ENCODE data around the gene SETSIP. TPM values are rescaled to one million over a fixed set of nuclear protein-coding genes. Genes with fewer than 3 reads are reported as not detected.
"Not testable (repeated sequence)": the region's sequence is repeated elsewhere in the genome, so short reads cannot be mapped to it uniquely, and the experiment has no call there.

Gene SETSIP, protein sequence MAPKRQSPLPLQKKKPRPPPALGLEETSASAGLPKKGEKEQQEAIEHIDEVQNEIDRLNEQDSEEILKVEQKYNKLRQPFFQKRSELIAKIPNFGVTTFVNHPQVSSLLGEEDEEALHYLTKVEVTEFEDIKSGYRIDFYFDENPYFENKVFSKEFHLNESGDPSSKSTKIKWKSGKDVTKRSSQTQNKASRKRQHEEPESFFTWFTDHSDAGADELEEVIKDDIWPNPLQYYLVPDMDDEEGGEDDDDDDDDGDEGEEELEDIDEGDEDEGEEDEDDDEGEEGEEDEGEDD
- not detected for total RNA-seq
- long read RNA-seq = 0 reads

DNA sequence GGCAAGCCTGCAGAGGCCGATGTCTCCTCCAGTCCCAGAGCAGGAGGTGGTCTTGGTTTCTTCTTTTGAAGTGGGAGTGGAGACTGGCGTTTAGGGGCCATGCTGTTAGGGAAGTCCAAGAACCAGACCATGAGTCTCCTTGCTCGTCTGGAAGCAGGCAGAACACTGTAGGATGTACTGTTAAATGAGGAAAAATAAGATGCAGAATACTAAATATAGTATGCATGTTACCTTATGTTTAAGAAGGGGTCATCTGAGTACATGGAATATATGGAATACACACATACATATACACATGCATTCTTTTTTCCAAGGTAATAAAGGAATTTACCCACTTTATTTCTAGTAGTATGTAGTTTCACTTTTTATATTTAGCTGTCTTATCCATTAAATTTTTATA lies at the start of gene SETSIP:
SETSIP (minus strand) TSS at position 101 of the 400 bp plus-strand sequence; CDS start at position 101, 0 bp downstream.
- intact Hi-C loops (cut with DNase I) = no loop called here
- ATAC-seq (no peak), DNase-seq (ENCODE audit: missing footprints) (no peak)

DNA sequence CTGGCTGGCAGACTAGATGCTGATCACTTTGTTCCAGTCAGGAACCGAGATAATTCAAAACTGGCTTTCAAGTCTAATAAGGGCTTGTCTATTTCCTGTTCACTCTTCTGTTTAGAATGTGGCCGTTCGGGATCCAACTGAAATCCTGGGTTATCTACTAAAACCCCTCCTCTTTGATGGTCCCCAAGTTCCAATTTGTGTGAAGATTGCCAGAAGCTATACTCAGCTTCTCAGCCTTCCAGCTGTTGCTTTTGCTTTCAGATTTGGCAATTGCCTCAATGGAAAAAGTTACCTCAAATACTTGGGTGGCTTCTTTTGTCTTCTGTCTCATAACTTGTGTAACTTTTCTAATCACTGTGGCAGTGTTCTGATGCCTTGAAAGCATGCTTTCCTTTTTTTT lies 48.7 kb upstream of the SETSIP start:
- ATAC-seq (no peak), DNase-seq (ENCODE audit: missing footprints) (no peak)
- intact Hi-C loops (cut with DNase I) = no loop called here

DNA sequence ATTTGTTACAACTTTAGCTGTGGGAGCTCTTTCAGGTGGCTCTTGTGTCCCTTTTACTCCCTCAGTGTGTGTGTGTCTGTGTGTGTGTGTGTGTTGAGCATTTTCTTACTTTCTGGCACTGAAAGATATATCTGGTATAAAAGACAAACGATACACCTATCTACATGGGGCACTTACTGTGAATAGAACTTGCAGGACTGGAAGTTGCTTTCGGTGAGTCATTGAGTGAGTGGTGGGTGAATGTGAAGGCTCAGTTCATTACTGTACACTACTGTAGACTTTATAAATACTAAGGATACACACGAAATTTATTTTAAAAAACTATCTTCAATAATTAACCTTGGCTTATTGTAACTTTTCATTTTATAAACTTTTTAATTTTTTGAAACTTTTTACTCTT lies 43.6 kb upstream of the SETSIP start:
- no peak for DNase-seq (ENCODE audit: missing footprints)
- intact Hi-C loops (cut with DNase I) = no loop called here
- no peak for ATAC-seq

DNA sequence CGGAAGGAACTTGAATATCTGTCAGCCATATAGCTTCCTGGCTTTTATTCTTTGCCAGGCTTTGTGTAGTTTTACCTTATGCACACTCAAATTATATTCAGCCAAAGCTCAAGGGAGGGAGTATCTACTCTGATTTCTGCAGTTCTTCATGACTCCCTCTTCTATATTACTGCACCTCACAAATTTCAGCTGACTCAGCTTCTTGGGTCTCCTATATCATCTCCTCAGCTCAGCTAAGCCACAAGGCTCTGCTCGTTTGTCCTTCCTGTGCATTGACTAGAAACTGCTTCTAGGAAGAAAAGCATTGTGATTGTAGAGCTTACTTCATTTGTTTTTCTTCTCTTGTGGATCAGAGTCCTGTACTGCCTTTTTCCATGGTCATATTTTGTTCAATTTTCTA lies 42.3 kb upstream of the SETSIP start:
- DNase-seq (ENCODE audit: missing footprints) (no peak), ATAC-seq (no peak)
- intact Hi-C loops (cut with DNase I) = no loop called here

DNA sequence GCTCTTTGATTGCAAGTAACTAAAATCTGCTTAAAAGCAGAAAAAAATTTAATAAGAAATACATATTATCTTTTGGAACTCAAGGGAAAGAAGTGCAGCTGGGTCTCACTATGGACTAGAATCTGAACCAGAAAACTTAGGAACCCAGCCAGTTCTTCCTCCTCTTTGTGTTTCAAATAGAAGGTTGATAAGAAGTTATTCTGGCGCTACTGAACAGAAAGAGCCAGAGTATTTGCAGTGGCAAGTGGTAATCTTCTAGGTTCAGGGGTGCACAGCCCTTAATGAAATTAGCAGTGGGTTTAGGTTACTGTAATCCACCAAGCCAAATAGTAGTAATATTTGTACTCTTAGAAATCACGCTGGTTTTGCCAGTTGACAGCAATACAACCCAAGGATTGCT lies 33.4 kb upstream of the SETSIP start:
- intact Hi-C loops (cut with DNase I) = no loop called here
- no peak for ATAC-seq
- DNase-seq (ENCODE audit: missing footprints) = no peak

DNA sequence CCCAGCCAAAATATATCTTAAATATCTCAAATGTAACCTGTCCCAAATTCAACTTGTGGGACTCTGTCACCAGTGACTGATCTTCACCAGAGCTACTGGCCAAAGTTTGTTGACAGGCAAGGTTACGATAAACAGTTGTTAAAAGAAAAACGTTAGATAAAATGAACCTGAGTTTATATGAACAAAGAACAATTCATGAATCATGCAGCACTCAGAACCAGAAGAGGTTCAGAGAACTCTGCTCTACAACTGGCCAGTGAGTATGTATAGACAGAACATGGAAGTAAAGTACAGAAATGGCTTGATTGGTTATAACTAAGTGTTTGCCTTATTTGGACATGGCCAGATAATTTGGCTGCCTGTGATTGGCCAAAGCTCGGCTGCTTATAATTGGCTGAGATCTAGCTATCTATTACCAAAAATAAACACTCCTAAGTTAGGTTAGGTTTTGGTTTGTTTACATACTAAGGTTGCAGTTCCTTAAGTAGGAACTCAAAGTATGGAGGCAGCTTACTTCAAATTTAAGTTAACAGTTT lies 30.4 kb upstream of the SETSIP start:
- intact Hi-C loops (cut with DNase I) = no loop called here
- ATAC-seq = no peak
- DNase-seq (ENCODE audit: missing footprints) = no peak

DNA sequence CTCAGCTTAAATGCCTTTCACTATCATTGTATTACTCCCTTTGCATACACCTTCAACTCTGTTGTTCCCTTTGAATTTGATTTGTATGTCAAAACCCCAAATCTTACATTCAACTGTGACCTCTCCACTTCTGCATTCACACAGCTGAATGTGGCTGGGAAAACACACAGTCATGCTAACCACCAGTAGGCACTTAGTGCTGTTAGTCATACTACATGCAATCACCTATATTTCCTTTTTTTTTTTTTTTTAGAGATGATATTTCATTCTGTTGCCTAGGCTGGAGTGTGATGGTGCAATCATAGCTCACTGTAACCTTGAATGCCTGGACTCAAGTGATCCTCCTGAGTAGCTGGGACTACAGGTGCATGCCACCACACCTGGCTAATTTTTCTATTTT lies 21.1 kb upstream of the SETSIP start:
- no peak for ATAC-seq
- no peak for DNase-seq (ENCODE audit: missing footprints)
- intact Hi-C loops (cut with DNase I) = no loop called here

DNA sequence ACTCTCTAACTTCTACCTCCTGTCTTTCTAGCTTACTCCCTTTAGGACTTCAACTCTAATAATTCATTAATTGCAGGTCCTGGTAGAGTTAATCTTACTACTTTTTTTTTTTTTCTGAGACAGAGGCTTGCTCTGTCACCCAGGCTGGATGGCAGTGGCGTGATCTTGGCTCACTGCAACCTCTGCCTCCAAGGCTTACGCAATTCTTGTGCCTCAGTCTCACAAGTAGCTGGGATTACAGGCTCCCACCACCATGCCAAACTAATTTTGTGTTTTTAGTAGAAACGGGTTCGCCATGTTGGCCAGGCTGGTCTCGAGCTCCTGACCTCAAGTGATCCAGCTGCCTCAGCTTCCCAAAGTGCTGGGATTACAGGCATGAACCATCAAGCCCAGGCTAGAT lies 20.7 kb upstream of the SETSIP start:
- ATAC-seq = no peak
- DNase-seq (ENCODE audit: missing footprints) = no peak
- intact Hi-C loops (cut with DNase I) = no loop called here

DNA sequence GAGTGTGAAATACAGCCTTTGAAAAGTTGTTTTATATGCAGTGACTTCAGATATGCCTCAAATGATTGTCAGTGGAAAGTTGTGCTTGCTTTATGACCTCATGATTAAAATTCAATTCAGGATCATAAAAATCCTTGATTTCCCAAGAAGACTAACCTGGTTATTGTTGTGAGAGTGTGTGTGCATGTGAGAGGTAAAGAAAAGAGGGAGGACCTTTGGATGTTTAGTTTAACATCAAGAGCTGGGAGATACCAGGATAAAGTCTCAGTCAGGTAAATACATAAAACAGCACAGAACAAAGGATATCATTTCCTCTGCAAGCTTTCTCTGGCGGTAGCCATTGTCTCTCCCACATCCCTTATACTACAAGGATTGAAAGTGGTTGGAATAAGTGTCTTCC lies 19.4 kb upstream of the SETSIP start:
- intact Hi-C loops (cut with DNase I) = no loop called here
- no peak for ATAC-seq
- DNase-seq (ENCODE audit: missing footprints) = no peak

DNA sequence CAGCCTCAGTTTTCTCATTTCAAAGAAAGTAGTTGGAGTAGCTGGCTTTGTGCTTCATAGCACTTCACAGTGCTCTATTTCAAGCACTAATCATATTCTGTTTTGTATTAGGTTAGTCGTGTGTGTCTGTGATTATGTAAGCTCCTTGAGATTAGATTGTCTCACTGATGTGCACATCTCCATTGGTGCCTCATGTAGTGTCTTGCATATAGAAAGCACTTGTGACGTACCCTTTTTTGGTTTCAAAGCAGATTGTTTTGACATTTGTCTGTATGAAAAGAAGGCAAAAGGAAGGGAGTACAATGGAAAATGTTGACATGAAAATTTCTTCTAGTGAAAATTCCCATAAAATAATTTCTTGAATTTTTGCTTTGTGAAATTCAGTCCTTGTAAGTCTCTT lies 18.9 kb upstream of the SETSIP start:
- intact Hi-C loops (cut with DNase I) = no loop called here
- DNase-seq (ENCODE audit: missing footprints) (no peak), ATAC-seq (no peak)

DNA sequence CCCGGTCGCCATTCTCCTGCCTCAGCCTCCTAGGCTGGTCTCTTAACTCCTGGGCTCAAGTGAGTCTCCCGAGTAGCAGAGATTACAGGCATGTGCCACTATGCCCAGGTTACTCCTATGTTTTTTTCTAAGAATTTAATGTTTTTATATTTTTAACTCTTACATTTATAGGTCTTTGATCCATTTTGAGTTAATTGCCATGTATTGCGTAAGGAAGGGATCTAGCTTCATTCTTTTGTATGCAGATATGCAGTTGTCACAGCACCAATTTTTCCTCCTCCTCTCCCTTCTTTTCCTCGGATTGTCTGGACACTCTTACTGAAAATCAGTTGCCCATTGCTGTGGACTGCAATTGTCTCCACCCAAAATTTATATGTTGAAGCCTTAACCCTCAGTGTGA lies 16.4 kb upstream of the SETSIP start:
- DNase-seq (ENCODE audit: missing footprints) (no peak), ATAC-seq (no peak)
- intact Hi-C loops (cut with DNase I) = no loop called here

DNA sequence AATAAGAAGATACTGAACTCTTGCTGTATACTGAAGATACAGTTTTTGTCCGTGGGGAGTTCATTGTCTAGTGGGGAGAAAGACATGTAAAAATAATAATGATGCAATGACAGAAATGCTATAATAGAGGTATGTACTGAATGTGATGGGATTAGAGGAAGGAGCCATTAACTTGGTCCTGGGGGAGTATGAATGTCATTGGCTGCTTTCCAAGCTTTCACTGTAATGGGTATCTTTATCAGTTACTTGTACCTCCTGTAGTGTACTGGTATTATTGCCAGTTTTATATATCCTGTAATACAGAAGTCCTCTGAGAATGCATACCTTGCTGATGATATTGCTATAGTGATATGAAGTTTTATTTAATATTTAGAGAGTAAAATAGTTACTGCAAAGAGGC lies 12.3 kb upstream of the SETSIP start:
- DNase-seq (ENCODE audit: missing footprints) = no peak
- ATAC-seq = no peak
- intact Hi-C loops (cut with DNase I) = no loop called here

DNA sequence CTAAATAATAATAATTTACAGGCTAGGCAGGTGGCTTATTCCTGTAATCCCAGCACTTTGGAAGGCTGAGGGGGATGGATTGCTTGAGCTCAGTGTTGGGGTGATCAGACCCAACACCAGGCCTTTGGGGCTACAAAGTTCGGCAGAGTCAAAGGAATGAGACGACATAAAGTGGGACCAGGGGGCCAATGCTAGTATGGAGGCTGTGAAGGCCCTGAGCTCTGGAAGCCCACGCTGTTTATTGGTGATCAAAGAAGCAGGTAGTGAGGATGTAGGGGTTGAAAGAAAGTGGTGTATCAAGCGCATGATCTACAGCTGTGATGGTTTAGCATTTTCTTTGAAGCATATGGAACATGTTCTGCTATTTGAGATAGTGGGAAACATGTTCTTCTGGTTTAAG lies 10.5 kb upstream of the SETSIP start:
- intact Hi-C loops (cut with DNase I) = no loop called here
- DNase-seq (ENCODE audit: missing footprints) = no peak
- ATAC-seq = no peak

DNA sequence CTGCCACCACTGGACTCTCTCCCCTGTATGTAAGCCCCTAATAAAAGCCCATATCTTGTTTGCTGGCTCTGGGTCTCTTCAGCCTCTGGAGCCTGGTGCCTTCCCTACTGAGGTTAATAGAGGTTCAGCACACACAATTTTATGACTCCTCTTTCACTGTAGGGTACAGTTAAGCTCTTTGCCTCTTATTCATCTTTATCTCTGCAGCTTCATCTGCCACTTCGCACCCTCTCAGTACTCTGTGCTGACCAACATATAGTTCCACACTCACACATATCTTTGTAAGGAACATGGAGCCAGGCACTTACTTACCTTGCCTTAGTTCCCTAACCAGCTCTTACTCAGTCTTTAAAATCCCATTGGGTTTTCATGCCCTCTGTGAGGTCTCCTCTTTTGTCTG lies 9.4 kb upstream of the SETSIP start:
- ATAC-seq = no peak
- DNase-seq (ENCODE audit: missing footprints) = no peak
- intact Hi-C loops (cut with DNase I) = no loop called here

DNA sequence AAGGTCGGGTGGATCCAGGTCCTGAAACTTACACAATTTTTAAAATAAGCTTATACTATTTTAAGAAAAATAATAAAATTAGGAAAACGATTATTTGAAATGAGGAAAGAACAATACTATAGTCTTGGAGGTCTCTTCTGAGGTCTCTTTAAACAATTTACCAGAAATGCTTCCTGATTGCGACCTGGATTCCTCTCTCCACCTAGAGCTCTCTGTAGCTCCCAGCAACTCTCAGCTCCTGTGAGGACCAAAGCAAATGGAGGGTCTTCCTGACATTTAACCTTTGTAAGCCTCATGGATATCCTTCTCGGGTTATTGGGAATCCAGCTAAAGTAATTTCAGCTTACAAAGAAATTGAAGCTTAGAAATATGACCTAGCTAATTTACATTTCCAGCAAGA lies 5.8 kb upstream of the SETSIP start:
- intact Hi-C loops (cut with DNase I) = no loop called here
- ATAC-seq = no peak
- no peak for DNase-seq (ENCODE audit: missing footprints)

DNA sequence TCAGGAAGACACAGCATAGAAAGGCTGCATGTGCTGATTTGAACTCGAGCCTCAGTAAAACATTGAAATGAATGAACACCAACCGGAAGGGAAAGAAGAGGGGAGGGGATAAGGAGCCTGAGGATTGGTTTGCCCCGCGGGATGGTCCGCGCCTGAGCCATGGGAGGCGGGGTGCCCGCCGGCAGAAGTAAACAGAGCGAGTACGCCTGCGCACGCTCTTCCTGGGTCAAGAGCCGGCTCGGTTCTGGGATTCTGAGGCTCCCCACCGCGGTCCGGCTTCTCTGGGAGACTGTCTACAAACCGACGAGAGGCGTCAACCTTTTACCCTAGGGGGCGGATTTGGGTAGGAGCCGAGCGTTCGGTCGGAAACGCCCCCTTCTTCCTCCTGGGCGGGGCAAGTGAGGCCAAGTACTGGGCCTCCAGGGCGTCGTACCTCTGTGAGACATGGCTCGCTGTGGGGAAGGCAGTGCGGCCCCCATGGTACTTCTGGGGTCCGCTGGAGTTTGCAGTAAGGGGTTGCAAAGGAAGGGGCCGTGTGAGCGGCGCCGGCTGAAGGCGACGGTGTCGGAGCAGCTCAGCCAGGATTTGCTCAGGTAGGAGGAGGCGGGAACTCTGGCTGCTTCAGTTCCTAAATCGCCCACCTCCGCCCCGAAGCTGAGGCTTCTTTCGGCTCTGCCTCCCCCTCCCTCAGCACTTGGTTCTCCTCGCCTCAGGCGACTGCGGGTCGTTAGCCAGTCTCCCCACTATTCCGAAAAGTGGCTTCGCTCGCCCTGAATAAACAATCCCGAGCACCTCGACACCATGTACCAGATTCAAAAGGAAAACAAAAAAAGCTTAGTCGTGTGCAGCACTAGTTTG lies 5.1 kb upstream of the SETSIP start, which contains the start of gene BTBD8:
BTBD8 (plus strand) TSS at position 218 of the 858 bp plus-strand sequence; CDS start at position 445, 227 bp downstream.
- DNase-seq (ENCODE audit: missing footprints) (peak; percentile 92), ATAC-seq (peak; percentile 98)
- intact Hi-C loops (cut with DNase I) = no loop called here

DNA sequence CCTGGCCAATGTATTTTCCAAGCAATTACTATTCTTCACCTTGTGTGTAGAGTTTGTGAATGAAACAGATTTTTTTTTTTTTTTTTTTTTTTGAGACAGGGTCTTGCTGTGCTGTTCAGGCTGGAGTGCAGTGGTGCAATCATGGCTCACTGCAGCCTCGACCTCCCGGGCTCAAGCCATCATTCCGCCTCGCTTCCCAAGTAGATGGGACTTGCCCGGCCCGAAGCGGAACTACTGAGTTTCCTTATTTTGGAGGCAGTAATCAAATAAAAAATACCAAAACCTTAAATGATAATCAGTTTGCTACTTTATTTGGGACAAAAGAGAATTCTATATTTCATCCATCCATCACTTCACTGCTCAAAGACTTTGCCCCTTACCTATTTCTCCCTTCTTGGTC lies 4.2 kb upstream of the SETSIP start:
- intact Hi-C loops (cut with DNase I) = no loop called here
- no peak for ATAC-seq

DNA sequence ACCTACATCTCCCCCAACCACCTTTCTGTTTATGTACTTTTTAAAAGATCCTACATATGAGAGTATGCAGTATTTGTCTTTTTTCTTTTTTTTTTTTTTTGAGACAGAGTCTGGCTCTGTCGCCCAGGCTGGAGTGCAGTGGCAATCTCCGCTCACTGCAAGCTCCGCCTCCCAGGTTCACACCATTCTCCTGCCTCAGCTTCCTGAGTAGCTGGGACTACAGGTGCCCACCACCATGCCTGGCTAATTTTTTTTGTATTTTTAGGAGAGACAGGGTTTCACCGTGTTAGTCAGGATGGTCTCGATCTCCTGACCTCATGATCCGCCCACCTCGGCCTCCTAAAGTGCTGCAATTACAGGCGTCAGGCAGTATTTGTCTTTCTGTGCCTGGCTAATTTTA lies 2.9 kb upstream of the SETSIP start:
- intact Hi-C loops (cut with DNase I); DNase-seq (ENCODE audit: missing footprints); ATAC-seq: not testable (repeated sequence)

More for the DNA sequence above, 4.2 kb upstream of the SETSIP start:
- DNase-seq (ENCODE audit: missing footprints) = peak; percentile 63

DNA sequence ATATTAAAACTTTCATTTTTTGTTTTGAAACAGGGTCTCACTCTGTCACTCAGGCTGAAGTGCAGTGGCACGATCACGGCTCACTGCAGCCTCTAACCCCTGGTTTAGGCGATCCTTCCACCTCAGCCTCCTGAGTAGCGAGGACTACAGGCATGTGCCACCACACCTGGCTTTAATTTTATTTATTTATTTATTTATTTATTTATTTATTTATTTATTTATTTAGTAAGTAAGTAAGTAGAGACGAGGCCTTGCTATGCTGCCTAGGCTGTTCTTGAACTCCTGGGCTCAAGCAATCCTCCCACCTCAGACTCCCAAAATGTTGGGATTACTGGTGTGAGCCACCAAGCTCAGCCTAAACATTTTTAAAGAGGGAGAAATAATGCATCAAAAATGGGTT lies 1.2 kb upstream of the SETSIP start:
- DNase-seq (ENCODE audit: missing footprints) = no peak
- intact Hi-C loops (cut with DNase I) = no loop called here
- no peak for ATAC-seq

DNA sequence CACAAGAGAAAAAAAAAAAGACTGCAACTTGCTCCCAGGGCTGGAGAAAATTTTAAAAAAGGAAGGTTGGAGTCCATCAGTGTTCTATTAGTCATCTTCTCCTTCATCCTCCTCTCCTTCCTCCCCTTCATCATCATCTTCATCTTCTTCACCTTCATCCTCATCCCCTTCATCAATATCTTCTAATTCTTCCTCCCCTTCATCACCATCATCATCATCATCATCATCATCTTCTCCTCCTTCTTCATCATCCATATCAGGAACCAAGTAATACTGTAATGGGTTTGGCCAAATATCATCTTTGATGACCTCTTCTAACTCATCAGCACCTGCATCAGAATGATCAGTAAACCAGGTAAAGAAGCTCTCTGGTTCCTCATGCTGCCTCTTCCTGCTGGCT lies 765 bp downstream of the SETSIP start:
- intact Hi-C loops (cut with DNase I); DNase-seq (ENCODE audit: missing footprints); ATAC-seq: not testable (repeated sequence)
